SK-N-SH treated with all-trans-retinoic acid at 6 μM for 48 hours (cell line): ENCODE data around the gene GABPA.
"Not testable (repeated sequence)": the region's sequence is repeated elsewhere in the genome, so short reads cannot be mapped to it uniquely, and the experiment has no call there.

Experiments
- TF ChIP-seq, protein P1 (sequence below): fragments of 250-450 bp; sonication (Bioruptor Pico); IDR thresholded peaks from 2 replicates; pipeline ENCODE4 v1.5.1; 2020; ENCODE audit warnings: low read depth, mild to moderate bottlenecking, moderate library complexity
- TF ChIP-seq, protein P2 (sequence below): fragments of 250-450 bp; sonication (Bioruptor Pico); IDR thresholded peaks from 2 replicates; pipeline ENCODE4 v1.8.0; 2021; ENCODE audit warnings: low read depth, mild to moderate bottlenecking, moderate library complexity, borderline replicate concordance

DNA sequence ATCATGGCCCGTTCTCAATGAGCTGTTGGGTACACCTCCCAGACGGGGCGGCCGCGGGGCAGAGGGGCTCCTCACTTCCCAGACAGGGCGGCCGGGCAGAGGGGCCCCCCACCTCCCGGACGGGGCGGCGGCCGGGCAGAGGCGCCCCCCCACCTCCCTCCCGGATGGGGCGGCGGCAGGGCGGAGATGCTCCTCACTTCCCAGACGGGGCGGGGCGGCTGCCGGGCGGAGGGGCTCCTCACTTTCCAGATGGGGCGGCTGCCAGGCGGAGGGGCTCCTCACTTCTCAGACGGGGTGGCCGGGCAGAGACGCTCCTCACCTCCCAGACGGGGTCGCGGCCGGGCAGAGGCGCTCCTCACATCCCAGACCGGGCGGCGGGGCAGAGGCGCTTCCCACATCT is 39.3 kb upstream of the GABPA start:
- TF ChIP-seq, protein P1, sequence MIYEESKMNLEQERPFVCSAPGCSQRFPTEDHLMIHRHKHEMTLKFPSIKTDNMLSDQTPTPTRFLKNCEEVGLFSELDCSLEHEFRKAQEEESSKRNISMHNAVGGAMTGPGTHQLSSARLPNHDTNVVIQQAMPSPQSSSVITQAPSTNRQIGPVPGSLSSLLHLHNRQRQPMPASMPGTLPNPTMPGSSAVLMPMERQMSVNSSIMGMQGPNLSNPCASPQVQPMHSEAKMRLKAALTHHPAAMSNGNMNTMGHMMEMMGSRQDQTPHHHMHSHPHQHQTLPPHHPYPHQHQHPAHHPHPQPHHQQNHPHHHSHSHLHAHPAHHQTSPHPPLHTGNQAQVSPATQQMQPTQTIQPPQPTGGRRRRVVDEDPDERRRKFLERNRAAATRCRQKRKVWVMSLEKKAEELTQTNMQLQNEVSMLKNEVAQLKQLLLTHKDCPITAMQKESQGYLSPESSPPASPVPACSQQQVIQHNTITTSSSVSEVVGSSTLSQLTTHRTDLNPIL (CRISPR knock-in tag) = not testable (repeated sequence)
- TF ChIP-seq, protein P2, sequence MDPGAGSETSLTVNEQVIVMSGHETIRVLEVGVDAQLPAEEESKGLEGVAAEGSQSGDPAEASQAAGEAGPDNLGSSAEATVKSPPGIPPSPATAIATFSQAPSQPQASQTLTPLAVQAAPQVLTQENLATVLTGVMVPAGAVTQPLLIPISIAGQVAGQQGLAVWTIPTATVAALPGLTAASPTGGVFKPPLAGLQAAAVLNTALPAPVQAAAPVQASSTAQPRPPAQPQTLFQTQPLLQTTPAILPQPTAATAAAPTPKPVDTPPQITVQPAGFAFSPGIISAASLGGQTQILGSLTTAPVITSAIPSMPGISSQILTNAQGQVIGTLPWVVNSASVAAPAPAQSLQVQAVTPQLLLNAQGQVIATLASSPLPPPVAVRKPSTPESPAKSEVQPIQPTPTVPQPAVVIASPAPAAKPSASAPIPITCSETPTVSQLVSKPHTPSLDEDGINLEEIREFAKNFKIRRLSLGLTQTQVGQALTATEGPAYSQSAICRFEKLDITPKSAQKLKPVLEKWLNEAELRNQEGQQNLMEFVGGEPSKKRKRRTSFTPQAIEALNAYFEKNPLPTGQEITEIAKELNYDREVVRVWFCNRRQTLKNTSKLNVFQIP (CRISPR knock-in tag) = not testable (repeated sequence)
